Measurements from ENCODE around the gene OMG.

- TF ChIP-seq CTCF (IDR thresholded peaks at IDR 0.05; ENCODE audit: borderline replicate concordance, extremely low read depth, low read length, poor library complexity, severe bottlenecking) = no peak
- TF ChIP-seq EZH2 (IDR thresholded peaks at IDR 0.05; ENCODE audit: borderline replicate concordance, low read depth, low read length, severe bottlenecking) = no peak
Measured at GRCh38 chr17:31272803-31273202, 24.2 kb downstream of the OMG start.

Measured in DND-41 (cell line).